ENCODE results near the gene FXYD2. TPM values are rescaled to one million over a fixed set of nuclear protein-coding genes. Genes with fewer than 3 reads are reported as not detected.

FXYD2 gene
- total RNA-seq, 1 experiment from 2014 or later: 0.39 TPM

GRCh38 chr11:117792241-117792640 is 32.3 kb downstream of the FXYD2 start:
- BruUV-seq (replicated peaks): no TSS peak
- H3K27me3 ChIP-seq (ENCODE audit: control insufficient read depth, insufficient read depth, low read length): peaks cover 26% of the 10 kb centered on the region
- POLR2A ChIA-PET: interaction anchor here (0.6 kb wide), 1 partner anchor 457 kb away, joined by 8 read pairs; no protein-coding TSS in a partner anchor

GRCh38 chr11:117790279-117790678 is 34.3 kb downstream of the FXYD2 start:
- in situ Hi-C loops (cut with HindIII; ENCODE audit: low pct_unique_long_range_greater_than_20kb, low sequenced_read_pairs) (no loop called here), intact Hi-C loops (cut with micrococcal nuclease; ENCODE audit: unreplicated experiment) (no loop called here)
- H3K9me3 ChIP-seq (ENCODE audit: control insufficient read depth, insufficient read depth, low read depth, low read length): no peaks in the 10 kb centered on the region
- no peak overlapping the region for H3K27ac ChIP-seq (ENCODE audit: low read length)
- H3K27me3 ChIP-seq (ENCODE audit: control insufficient read depth, insufficient read depth, low read length): peaks cover 18% of the 10 kb centered on the region
- POLR2A ChIA-PET: no interaction called here
- no peak overlapping the region for H3K4me3 ChIP-seq (ENCODE audit: low read depth in 2 of 2, low read length in 2 of 2)
- 0 out of 2 replicates have a peak, but pooled peaks cover 4% of the 10 kb centered on the region for H3K4me1 ChIP-seq (ENCODE audit: control insufficient read depth, insufficient read depth, low read length)
- no peak for DNase-seq (ENCODE audit: low read depth, low spot score)
- no TSS peak for BruUV-seq (replicated peaks)
- TF ChIP-seq REST (IDR thresholded peaks at IDR 0.05; ENCODE audit: insufficient read depth in 1 of 2, low read depth in 2 of 2, low read length in 1 of 2) (no peak), SIN3A (IDR thresholded peaks at IDR 0.05; ENCODE audit: borderline replicate concordance, insufficient read depth, low read depth, low read length) (no peak), POLR2AphosphoS5 (IDR thresholded peaks at IDR 0.05; ENCODE audit: low read depth, low read length) (no peak), CTCF (IDR thresholded peaks at IDR 0.05) (no peak), TCF7L2 (IDR thresholded peaks at IDR 0.05; ENCODE audit: low read depth, low read length) (no peak)
- no peak for ATAC-seq
- CTCF ChIA-PET: no interaction called here
- no peaks in the 10 kb centered on the region; the same call in 1 of the 2 replicates for H3K36me3 ChIP-seq (ENCODE audit: control insufficient read depth, insufficient read depth, low read length)

More at GRCh38 chr11:117792241-117792640, 32.3 kb downstream of the FXYD2 start:
- no peak for TF ChIP-seq CTCF (IDR thresholded peaks at IDR 0.05)
- no peak for TF ChIP-seq POLR2AphosphoS5 (IDR thresholded peaks at IDR 0.05; ENCODE audit: low read depth, low read length)
- no peak for TF ChIP-seq SIN3A (IDR thresholded peaks at IDR 0.05; ENCODE audit: borderline replicate concordance, insufficient read depth, low read depth, low read length)
- TF ChIP-seq TCF7L2 (IDR thresholded peaks at IDR 0.05; ENCODE audit: low read depth, low read length): no peak
- no peak for TF ChIP-seq REST (IDR thresholded peaks at IDR 0.05; ENCODE audit: insufficient read depth in 1 of 2, low read depth in 2 of 2, low read length in 1 of 2)
- peaks cover 10% of the 10 kb centered on the region for H3K4me1 ChIP-seq (ENCODE audit: control insufficient read depth, insufficient read depth, low read length)
- intact Hi-C loops (cut with micrococcal nuclease; ENCODE audit: unreplicated experiment): no loop called here
- no peak for ATAC-seq
- H3K27ac ChIP-seq (ENCODE audit: low read length): no peak overlapping the region
- no peak overlapping the region for H3K4me3 ChIP-seq (ENCODE audit: low read depth in 2 of 2, low read length in 2 of 2)
- in situ Hi-C loops (cut with HindIII; ENCODE audit: low pct_unique_long_range_greater_than_20kb, low sequenced_read_pairs): no loop called here
- H3K9me3 ChIP-seq (ENCODE audit: control insufficient read depth, insufficient read depth, low read depth, low read length): no peaks in the 10 kb centered on the region
- CTCF ChIA-PET: interaction anchor here (0.6 kb wide), 1 partner anchor 404 kb away, joined by 5 read pairs; no protein-coding TSS in a partner anchor
- H3K36me3 ChIP-seq (ENCODE audit: control insufficient read depth, insufficient read depth, low read length): no peaks in the 10 kb centered on the region; the same call in 1 of the 2 replicates
- no peak for DNase-seq (ENCODE audit: low read depth, low spot score)
